Measurements from ENCODE around the gene TMEM174. TPM values are rescaled to one million over a fixed set of nuclear protein-coding genes. Genes with fewer than 3 reads are reported as not detected.

TMEM174 gene
- total RNA-seq, 1 donor from 2014 or later = 0.07 TPM

DNA sequence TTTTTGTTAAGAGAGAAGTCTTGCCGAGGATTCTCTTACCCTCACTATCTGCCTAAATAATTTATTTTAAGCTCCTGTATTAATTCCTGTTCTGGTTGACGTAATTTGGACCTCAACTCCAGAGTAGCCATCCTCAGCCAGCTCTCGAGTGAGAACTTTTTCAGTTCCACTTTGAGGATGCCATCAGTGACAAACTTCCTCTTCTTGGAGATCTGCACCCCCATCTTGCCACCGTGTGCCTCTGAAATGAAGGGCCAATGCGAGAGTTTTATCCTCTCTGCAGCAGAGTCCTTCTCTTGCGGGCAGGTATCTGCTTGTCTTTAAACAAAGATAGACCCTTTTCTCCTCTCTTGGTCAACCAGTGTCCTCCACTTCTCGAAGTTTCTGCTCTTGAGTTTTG, 19.5 kb upstream of the TMEM174 start:
- no peak for DNase-seq (ENCODE audit: low read depth, low spot score)

GRCh38 chr5:73154208-73155006, 18.6 kb upstream of the TMEM174 start:
- no peak for DNase-seq (ENCODE audit: low read depth, low spot score)

- no peak for DNase-seq (ENCODE audit: low read depth, low spot score)
Observed at GRCh38 chr5:73155271-73156222, 17.4 kb upstream of the TMEM174 start.

- DNase-seq (ENCODE audit: low read depth, low spot score) = no peak
Observed at GRCh38 chr5:73157414-73158303, 15.3 kb upstream of the TMEM174 start.

- no peak for DNase-seq (ENCODE audit: low read depth, low spot score)
Observed at GRCh38 chr5:73158313-73158712, 14.7 kb upstream of the TMEM174 start.

DNA sequence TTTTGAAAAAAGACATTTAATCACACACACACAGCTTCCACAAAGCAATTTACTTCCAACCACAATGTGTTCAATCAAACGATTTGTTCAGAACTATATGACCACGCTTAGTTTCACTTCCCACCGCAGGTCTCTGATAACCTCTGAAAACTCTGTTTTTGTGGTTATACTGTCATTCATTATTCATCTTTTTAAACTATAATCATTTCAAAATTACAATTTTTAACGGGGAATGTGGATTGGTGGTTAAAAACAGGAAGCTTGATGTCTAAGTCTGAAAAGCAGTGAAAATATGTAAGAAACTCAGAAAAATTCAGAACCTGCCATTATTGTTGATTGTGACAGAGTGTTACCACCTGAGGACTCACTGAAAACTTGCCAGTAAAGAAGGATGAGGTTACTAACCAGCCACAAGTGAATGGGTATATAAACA, 12.7 kb upstream of the TMEM174 start:
- no peak for DNase-seq (ENCODE audit: low read depth, low spot score)

DNA sequence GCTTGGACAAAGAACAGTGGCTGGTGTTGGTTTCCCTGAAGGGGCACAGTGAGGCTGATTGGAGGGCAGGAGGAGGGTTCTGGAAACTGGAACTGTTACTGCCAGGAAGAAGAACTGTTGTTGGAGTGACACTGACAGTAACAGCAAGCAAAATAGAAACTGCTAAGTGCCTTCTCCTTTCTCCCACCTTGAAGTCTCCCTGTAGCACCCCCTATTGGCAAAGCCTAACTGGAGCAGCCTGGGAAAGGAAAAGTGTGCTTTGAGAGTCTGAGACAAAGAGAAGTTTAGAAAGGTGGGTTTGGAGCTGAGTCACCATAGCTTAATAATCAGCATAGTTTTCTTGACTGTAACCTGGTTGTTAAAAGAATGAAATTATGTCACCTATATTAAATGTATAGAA, 2.5 kb upstream of the TMEM174 start:
- DNase-seq (ENCODE audit: low read depth, low spot score) = no peak

DNA sequence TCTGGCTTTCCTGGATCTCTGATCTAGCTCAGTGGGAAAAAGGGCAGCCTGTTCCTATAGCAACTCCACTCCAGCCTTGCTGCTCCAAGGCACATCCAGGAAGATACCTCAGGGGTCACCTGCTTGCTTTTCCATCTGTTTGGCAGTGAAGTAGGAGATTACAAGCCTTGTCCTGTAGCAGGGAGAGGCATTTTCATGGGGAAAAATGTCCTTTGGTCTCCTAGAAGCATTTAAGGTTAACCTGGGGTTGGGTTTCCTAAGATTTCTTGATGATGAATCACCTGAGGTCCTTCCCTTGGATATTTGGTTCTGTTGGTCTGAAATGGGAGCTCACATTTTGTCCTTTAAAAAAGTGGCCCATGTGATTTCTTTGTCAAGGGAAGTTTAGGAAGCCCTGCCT, 1.5 kb upstream of the TMEM174 start:
- no peak for DNase-seq (ENCODE audit: low read depth, low spot score)

DNA sequence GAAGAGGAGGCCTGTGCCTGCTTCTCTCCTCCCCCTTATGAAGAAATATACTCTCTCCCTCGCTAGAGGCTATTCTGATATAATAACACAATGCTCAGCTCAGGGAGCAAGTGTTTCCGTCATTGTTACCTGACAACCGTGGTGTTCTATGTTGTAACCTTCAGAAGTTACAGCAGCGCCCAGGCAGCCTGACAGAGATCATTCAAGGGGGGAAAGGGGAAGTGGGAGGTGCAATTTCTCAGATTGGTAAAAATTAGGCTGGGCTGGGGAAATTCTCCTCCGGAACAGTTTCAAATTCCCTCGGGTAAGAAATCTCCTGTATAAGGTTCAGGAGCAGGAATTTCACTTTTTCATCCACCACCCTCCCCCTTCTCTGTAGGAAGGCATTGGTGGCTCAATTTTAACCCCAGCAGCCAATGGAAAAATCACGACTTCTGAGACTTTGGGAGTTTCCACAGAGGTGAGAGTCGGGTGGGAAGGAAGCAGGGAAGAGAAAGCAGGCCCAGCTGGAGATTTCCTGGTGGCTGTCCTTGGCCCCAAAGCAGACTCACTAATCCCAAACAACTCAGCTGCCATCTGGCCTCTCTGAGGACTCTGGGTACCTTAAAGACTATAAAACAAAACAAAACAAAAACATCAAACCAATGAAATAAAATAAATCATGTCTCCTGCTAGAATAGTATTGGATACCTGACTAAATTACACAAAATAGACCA, 1.3 kb downstream of the TMEM174 start:
- no peak for DNase-seq (ENCODE audit: low read depth, low spot score)

DNA sequence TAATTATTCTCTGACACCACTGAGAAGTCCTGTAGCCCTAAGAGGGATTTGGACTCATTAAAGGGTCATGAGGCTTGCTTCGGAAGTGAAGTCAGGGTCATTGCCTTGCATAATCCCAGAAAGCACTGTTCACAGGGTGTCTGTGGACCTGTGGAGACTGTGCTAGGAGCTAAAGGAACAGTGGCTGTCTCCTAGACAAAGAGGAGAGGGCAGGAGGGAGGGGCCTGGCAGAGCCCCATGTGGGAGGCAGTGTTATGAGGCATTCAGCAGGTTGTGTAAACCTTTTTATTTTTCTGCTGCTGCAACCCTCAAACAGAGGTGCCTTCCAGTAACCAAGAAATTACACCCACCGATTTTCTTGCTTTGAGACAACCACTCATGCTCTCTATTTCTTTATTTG, 3.3 kb downstream of the TMEM174 start:
- no peak for DNase-seq (ENCODE audit: low read depth, low spot score)

DNA sequence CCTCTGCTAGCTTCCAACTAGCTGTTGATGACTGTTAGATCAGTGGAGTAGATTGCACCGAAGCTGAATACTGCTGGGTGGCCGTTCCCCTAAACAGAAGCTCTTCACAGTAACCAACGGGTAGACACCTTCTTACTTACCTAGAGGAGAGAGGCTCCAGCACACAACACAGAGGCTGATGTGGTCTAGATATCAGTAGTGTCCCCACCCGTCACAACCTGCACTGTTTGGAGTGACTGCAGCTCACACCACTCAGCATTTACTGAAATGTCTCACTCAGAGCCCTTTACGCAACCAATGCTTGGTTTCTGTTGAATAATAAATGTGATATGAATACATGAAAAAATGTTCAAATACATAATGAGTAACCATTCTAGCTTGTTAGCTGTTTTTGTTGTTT, 5.3 kb downstream of the TMEM174 start:
- no peak for DNase-seq (ENCODE audit: low read depth, low spot score)

GRCh38 chr5:73179730-73180129, 6.7 kb downstream of the TMEM174 start:
- no peak for DNase-seq (ENCODE audit: low read depth, low spot score)

DNA sequence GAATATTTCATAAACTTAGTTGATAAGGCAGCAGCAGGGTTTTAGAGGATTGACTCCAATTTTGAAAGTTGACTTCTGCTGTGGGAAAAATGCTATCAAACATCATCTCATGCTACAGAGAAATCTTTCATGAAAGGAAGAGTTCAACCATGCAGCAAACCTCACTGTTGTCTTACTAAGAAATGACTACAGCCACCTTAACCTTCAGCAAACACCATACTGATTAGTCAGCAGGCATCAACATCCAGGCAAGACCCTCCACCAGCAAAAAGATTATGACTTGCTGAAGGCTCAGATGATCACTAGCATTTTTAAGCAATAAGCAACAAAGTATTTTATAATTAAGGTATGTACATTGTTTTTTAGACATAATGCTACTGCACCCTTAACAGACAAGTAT, 7.6 kb downstream of the TMEM174 start:
- DNase-seq (ENCODE audit: low read depth, low spot score) = no peak

GRCh38 chr5:73182307-73182706, 9.3 kb downstream of the TMEM174 start:
- DNase-seq (ENCODE audit: low read depth, low spot score) = no peak

DNA sequence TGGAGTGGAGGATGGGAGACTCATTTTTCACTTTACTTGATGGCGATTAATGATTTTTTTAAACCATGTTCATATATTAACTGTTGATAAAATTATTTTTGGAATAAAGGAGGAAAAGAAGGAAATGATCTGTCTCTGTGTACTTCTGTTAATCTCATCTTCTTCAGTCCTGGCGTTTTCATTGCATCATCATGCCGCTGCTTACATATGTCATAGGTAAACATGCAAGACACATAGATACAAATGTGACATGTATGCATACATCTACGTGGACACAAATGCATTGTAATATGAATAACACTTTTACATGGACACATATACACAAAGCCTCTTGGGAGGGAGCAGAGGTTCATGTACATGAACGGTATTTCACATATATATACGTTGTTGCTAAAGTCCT, 10.0 kb downstream of the TMEM174 start:
- no peak for DNase-seq (ENCODE audit: low read depth, low spot score)

GRCh38 chr5:73183481-73183891, 10.5 kb downstream of the TMEM174 start:
- DNase-seq (ENCODE audit: low read depth, low spot score) = no peak

DNA sequence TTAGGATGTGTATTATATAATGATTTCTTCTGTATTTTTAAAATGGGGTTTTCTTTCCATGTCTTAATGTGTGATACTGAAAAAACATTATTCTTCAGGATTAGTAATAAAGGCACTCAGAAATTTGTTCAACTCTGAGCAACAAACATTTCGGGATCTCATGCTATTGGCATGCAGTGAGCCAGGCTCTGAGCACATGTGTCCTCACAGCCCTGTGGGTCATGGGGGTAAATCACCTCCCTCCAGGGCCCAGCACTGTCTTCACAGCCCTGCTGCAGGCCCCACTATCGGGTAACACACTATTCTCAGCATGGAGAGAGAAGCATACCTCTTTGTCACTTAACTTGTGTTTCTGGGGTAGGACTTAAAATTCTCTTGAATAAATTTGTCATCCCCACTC, 14.0 kb downstream of the TMEM174 start:
- DNase-seq (ENCODE audit: low read depth, low spot score) = no peak

DNA sequence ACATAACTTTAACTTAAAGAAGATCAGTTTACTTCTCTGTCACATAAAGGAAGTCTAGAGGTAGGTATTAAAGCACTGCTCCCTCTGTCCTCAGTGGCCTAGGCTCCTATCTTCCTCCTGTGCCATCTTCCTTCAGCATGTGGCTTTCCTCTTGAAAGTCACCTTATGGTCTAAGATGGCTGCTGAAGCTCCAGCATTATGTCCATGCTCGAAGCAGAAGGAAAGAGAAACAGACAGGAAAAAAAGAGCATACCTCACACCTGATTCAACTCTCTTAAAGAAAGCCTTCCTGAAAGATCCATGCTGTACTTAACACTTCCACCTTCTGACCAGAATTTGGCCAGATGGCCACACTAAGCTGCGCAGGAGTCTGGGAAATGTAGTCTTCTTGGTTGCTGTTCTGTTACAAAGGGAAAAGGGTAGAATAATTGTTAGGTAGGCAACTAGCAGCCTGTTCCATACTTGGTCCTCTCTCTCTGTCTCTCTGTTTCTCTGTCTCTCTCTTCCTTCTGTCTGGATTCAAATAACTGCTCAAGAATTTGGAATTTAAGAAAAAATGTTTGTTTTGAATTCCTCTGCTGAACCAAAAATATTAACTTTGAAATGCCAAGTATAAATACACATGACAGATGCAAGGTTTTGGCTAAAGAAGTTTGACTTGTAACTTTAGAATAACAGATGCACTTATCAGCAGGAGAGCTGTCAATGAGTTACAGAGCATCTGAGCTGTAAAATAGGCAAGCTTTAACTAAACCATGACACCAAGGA, 16.0 kb downstream of the TMEM174 start:
- no peak for DNase-seq (ENCODE audit: low read depth, low spot score)

GRCh38 chr5:73189871-73190376, 16.9 kb downstream of the TMEM174 start:
- no peak for DNase-seq (ENCODE audit: low read depth, low spot score)

DNA sequence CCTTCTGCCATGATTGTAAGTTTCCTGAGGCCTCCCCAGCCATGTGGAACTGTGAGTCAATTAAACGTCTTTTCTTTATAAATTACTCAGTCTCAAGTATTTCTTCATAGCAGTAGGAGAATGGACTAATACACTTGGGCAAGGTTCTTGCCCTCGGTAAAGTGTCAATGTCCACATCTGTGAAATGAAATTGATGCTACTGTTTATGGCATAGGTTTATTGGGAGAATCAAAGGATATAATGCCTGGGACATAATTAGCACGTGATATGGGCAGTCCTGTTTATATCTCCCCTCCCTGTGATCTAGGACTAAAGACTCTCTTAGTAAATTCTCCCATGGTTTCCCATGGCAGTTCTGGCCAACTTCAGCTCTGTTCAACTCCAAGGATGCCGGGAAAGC, 19.4 kb downstream of the TMEM174 start:
- DNase-seq (ENCODE audit: low read depth, low spot score) = no peak

Data from pulmonary artery endothelial cell (primary cell).